Measurements from ENCODE around the gene DAAM2.

The DAAM2 gene

DNA sequence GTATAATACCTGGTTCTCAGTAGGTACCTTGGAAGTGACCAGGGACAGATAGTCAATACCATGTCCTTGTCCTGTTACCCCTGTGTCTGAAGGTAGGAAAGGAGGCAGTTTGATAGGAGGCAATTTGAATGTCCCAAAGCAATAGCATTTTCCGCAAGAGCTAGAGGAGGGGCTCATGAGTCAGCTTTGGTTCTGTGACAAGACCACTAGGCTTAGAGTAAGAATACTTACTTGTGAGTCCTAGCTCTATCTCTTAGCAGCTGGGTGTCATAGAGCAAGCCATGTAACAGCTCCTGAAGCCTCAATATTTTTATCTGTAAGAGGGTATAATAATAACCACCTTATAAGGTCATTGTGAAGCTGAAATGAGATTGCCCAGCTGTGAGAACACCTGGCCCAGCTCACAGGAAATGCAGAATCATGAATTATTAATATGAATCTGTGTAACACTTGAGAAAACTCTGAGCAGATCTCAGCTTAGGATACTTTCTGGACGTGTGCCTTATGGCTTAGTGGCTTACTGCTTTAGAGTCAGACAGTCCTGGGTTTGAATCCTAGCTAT, 58.6 kb downstream of the DAAM2 start:
- no peak for DNase-seq

DNA sequence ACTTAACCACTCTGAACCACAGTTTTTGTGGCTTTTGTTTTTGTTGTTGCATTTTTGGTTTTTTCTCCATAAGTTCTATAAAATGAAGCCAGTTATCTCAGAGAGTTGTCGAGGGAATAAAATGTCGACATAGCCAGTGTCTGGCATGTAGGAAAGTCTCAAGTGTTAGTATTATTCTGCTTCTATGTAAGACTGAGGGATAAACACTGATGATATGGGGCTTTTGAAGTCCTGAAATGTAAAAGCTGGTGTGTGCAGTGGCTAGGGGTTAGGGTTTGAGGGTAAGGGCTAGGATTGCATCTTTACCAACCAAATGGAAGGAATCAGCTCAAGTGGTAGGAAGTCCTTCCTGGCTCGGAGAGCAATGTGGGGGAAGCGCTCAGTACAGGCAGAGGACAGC, 59.2 kb downstream of the DAAM2 start:
- DNase-seq: no peak

DNA sequence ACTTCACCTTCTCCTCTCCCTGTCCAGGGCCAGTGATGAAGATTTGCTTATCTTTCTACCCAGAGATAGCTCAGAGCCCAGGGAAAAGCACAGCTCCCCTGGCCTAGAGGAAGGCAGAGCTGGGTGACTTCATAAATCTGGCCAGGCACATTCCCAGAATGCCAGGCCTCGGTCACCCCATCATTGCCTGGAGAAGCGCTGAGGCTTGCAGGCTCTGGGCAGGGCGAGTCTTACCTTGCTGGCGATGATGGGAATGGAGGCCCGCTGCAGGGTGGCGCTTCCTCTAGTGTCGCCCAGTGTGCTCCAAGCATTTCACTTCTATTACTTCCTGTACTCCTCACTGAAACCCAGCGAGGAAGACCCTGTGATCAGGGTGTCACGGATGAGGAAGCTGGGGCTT, 60.1 kb downstream of the DAAM2 start:
- no peak for DNase-seq

GRCh38 chr6:39853604-39854003, 61.4 kb downstream of the DAAM2 start:
- no peak for DNase-seq

- no peak for DNase-seq
Measured at GRCh38 chr6:39855356-39855995, 63.3 kb downstream of the DAAM2 start.

DNA sequence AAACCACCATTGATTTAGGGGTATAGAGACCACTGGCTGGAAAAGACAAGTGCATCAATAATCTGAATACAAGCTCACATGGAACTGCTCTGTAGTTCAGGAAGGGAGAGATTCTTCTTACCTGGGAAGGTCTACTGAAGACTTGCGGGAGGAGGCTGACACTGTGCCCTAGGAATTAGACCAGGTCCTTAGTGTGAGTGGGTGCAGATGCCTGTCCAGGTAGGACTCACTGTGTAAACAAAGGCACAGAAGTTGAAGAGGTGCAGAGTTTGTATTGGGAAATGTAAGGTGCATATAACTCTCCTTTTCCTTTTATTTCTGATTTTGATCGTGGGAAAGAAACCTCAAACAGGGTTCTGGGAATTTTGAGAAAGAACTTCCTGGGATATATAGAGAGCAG, 66.8 kb downstream of the DAAM2 start:
- DNase-seq: no peak

GRCh38 chr6:39861663-39862062, 69.5 kb downstream of the DAAM2 start:
- no peak for DNase-seq

DNA sequence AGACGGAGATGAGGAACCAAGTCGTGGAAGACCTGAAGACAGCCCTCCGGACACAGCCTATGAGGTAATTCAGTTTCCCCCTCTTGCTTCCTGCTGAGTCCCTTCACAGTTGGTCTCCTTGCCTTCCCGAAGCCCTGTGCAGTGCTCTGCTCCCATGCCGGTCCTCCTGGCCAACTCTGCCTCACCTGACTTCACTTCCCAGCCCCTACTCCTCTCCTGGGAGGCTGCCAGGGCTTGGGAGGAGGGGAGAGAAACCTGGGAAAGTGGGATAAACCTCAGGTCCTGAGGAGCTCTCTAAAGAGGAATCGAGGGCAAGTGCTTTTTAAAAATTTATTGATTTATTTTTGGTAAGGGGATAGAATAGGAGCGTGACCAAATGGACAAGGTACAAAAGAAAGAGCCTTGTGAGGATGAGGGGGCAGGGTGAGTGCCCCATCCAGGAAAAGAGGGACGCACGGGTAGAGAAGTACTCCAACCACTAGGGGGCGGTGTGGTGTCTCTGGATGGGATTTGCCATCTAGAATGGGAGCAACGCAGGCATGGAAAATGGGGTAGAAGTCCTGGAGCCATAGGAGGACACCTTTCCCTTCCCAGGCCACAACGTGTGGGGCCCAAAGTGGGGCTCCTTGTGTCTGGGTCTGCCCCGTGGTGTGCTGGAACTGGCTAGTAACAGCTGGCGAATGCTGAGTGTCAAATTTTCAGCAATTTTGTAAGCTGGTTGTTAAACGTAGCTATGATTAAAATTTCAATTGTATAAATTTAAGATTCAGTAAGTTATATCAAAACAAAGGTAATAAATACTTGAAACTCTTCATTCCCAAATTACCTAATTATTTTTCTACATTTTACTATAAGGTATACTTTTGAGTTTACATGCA, 73.1 kb downstream of the DAAM2 start:
- no peak for DNase-seq

- DNase-seq: no peak
Measured at GRCh38 chr6:39867592-39867991, 75.4 kb downstream of the DAAM2 start.

DNA sequence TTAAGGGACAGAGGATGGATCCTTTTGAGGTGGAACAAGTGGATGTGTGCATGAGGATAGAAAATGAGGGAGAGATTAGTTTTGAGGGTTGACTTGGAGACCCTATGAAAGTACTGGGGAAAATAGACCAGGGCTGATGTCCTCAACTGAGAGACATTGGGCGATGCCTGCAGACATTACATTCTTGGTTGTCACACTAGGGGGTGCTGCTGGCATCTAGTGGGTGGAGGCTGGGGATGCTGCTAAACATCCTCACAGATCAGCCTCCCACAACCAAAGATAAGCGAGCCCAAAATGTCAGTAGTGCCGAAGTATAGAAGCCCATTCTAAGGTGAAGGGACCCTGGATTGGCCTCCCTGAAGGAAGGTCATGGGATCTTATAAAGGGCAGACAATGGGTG, 78.8 kb downstream of the DAAM2 start:
- no peak for DNase-seq

- no peak for DNase-seq
Measured at GRCh38 chr6:39873439-39873838, 81.3 kb downstream of the DAAM2 start.

DNA sequence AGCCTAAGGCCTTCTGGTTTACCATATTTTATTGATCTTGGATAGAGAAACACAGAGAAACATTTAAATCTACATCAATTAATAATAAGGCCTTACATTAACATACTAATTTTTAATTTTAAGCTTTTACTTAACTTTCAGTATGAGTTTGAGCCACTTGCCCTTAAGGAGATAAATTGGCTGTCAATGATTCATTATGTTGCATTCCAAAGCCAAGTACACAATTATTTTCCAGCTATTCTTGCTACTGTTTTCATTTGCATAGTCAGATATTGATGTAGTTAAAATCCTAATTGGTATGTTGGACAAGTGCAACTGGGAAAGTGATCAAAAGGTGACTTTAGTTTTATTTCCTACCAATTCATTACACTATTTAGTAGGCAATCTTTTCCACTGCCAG, 83.9 kb downstream of the DAAM2 start:
- no peak for DNase-seq

DNA sequence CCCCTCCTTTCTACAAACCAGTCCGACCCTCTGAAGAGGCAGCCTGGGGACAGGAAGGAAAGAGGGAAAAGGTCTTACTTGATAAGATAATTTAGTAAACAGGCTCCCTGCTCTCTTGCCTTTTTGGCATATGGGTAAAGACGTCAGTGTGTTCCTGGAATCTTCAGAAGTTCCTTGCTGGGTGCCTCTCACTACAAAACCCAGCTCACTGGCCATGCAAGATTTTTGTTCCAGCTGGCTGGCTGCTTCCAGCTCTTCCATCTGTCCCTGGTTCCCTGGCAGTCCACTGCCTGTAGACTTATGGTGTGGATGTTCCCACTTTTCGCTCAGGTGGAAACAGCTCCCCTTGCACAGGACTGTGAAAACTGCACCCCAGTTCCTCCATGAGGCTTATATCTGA, 84.7 kb downstream of the DAAM2 start:
- DNase-seq: no peak

GRCh38 chr6:39879535-39879934, 87.4 kb downstream of the DAAM2 start:
- DNase-seq: no peak

DNA sequence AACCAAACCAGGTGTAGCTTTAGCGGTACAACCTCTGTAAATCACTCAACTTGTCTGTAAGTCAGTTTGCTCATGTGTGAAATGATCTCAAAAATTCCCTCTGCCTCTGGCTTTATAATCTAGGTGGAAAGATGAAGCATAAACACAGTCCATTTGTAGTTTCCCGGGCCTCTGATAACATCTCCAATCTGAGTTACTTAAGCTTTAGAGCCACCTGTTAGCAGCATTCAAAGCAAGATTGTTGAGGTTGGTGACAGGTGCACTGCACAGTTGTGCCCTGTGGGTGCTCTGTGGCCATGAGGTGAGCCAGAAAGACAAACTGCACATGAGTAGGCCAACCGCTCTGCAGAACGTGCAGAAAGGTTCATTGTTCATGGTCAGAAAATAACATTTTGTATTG, 88.4 kb downstream of the DAAM2 start:
- no peak for DNase-seq

DNA sequence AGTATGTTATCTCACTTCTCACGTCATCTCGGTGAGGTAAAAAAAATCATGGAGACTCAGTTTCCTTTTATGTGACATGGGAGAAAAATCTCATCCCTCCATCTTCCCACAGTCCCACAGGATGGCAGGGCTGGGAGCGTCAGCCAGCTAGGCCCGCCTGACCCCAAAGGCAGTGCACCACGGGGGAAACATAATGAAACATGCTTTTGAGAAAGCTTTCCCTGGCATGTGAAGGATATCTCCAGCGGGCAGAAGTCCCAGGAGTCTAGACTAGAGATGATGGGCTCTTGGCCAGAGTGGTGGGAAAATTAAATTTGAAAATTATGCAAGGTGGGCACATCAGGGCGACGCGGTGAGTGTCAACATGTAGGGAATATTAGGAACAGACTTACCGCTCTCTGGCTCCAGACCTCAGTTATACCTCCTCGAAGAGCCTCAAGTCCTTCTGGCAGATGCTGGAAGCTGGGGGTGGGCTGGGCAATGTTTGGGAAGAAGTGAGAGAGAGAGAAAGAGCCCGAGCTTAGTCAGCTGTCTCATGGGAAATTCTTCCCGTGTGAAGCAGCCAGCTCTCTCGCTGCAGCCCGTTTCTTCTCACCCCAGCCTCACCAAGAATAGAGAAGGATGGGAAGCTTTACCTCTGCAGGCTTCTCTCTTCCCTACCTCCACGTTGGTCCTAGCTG, 89.8 kb downstream of the DAAM2 start:
- no peak for DNase-seq

- no peak for DNase-seq
Measured at GRCh38 chr6:39882531-39882899, 90.3 kb downstream of the DAAM2 start.

- DNase-seq: no peak
Measured at GRCh38 chr6:39884696-39885095, 92.5 kb downstream of the DAAM2 start.

- no peak for DNase-seq
Measured at GRCh38 chr6:39885691-39886090, 93.5 kb downstream of the DAAM2 start.

- DNase-seq: no peak
Measured at GRCh38 chr6:39886871-39887270, 94.7 kb downstream of the DAAM2 start.

- DNase-seq: no peak
Measured at GRCh38 chr6:39887692-39888450, 95.7 kb downstream of the DAAM2 start.

DNA sequence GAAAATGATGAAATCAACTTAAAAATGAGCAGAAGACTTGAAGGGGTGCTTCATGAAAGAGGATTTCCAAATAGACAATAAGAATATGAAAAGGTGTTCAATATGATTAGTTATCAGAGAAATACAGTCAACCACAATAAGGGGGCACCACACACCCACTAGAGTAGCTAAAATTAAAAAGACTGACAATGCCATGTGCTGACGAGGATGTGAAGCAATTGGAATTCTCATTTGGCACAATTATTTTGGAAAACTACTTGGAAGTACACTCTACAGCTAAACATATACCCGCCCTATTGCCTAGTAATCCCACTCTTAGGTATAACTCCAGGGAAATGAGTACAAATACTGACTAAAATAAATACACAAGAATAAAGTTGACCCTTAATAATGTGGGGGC, 97.1 kb downstream of the DAAM2 start:
- no peak for DNase-seq

DNA sequence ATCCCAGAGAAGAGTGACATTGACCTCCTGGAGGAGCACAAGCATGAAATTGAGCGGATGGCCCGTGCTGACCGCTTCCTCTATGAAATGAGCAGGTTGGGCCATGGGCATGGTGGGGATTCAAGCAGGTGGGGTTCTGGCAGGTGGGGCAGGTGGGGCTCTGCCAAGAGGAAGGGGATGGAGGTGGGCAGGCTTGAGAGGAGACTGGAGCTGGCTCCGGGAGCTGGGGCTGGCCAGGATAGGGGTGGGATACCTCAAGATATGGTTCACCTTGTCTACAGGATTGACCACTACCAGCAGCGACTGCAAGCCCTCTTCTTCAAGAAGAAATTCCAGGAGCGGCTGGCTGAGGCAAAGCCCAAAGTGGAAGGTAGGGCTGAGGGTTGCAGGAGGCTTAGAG, 99.2 kb downstream of the DAAM2 start:
- no peak for DNase-seq

Data from SIG-M5 (cell line).